HEK293T (cell line): Measurements from ENCODE around the gene VIT.

ENCODE experiments used
- ARNT ChIP-seq: fragments of 450-650 bp; IDR thresholded peaks from 2 replicates; pipeline ENCODE4 v1.6.1; 2017; ENCODE audit warnings: mild to moderate bottlenecking
- ELF4 ChIP-seq: fragments of 450-650 bp; IDR thresholded peaks from 2 replicates; pipeline ENCODE4 v1.6.1; 2017; ENCODE audit warnings: antibody characterized with exemption
- HDGF ChIP-seq: fragments of 450-650 bp; IDR thresholded peaks from 2 replicates; pipeline ENCODE4 v1.6.1; 2017; ENCODE audit warnings: antibody characterized with exemption, borderline replicate concordance
- TARDBP ChIP-seq: fragments of 450-650 bp; IDR thresholded peaks from 2 replicates; pipeline ENCODE4 v1.6.1; 2016
- TF ChIP-seq, protein P1 (sequence below): fragments of 450-650 bp; IDR thresholded peaks from 2 replicates; pipeline ENCODE4 v1.6.1; 2016

DNA sequence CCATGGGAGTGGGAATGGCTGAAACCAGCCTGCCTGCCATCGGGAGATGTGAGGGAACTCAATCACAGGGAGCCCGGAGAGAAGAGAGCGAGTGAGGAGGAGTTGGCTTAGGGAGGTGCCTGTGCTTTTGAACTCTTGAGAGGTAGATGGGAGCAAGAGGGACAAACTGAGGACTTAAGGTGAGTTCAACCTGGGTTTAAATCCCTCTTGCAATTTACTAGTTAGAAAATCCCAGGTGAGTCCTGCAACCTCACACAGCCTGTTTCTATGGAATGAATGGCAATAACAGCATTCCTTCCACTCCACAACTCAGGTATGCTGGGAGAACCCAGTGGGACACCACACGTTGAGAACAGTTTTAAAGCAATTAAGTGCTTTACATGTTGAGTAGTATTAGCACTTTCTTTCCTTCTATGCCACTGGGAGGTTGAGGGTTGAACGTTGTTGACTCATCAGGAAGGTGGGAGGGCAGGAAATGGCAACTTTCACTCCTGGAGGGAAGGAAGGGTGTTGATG lies 57.3 kb downstream of the VIT start:
- TF ChIP-seq, protein P1, sequence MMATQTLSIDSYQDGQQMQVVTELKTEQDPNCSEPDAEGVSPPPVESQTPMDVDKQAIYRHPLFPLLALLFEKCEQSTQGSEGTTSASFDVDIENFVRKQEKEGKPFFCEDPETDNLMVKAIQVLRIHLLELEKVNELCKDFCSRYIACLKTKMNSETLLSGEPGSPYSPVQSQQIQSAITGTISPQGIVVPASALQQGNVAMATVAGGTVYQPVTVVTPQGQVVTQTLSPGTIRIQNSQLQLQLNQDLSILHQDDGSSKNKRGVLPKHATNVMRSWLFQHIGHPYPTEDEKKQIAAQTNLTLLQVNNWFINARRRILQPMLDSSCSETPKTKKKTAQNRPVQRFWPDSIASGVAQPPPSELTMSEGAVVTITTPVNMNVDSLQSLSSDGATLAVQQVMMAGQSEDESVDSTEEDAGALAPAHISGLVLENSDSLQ: no peak
- no peak for TF ChIP-seq HDGF
- no peak for TF ChIP-seq TARDBP
- no peak for TF ChIP-seq ELF4
- no peak for TF ChIP-seq ARNT
